Activated CD4-positive, alpha-beta T cell treated with anti-CD3 and anti-CD28 coated beads for 4 hours (primary cell): ENCODE results near the gene RNF180.
"Not testable (repeated sequence)": the region's sequence is repeated elsewhere in the genome, so short reads cannot be mapped to it uniquely, and the experiment has no call there.

ENCODE experiments used
- DNase-seq, 2 donors: peaks; one replicate each; pipeline ENCODE4 v3.0.0-alpha.2; 2020

The RNF180 gene

DNA sequence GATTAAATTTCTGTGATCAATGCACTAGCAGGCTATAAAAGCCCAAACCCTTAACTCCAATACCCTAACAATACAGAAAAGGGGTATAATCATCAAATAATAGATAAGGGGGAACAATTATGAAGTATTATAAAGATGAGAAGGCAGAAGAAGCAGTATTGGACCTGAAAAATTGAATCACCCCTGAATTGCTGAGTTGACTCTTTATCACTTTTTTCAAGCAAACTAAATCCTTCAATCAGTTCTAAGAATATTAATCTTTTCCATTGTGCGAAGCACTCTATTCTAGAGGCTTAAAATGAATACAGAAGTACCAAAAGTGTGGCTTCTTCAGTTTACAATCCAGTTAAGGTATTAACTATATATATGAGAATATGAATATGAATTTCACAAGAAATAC lies 120.7 kb downstream of the RNF180 start:
- DNase-seq, result no peak

DNA sequence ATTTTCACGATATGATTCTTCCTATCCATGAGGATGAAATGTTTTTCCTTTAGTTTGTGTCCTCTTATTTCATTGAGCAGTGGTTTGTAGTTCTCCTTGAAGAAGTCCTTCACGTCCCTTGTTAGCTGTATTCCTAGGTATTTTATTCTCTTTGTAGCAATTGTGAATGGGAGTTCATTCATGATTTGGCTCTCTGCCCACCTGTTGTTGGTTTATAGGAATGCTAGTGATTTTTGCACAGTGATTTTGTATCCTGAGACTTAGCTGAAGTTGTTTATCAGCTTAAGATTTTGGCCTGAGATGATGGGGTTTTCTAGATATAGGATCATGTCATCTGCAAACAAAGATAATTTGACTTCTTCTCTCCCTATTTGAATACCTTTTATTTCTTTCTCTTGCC lies 122.9 kb downstream of the RNF180 start:
- not testable (repeated sequence) for DNase-seq

DNA sequence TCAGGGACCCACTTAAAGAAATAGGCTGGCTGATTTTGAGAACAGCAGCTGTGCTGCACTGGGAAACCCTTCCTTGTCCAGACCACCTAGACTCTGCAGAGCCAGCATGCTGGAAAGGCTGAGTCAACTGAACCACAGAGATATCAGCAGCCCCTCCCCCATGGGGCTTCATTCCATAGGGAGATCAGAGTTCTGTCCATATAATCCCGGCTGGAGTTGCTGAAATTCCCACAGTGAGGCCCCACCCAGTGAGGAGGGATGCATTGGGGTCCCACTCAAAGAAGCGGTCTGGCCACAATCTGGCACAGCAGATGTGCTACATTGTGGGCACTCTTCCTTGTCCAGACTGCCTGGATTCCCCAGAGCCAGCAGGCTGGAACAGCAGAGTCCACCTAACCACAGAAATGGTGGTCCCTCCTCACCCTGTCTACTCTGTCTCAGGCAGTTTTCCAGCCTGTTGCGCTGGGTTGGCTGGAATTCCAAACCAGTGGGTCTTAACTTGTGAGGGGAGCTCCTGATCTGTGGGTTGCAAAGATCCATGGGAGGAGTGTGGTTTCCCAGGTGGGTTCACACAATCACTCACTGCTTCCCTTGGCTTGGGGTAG lies 127.1 kb downstream of the RNF180 start:
- no peak for DNase-seq

DNA sequence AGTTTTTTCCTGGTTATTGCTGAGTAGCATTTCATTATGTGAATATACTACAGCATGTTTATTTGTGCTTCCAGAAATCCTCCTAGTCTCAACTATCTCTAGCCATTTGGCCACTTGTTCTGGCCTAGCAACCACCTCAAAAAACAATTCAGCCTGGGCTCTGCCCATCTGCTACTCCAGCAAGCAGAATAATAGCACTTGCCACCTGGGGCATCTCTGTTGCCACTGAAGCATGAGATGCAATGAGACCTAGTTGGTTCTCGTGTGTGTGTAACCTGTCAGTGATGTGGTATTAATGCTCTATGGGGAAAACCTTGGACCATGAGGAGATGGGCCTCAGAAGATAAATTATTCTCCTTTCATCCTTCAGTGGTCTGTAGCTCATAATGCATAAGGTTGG lies 129.5 kb downstream of the RNF180 start:
- no peak for DNase-seq

DNA sequence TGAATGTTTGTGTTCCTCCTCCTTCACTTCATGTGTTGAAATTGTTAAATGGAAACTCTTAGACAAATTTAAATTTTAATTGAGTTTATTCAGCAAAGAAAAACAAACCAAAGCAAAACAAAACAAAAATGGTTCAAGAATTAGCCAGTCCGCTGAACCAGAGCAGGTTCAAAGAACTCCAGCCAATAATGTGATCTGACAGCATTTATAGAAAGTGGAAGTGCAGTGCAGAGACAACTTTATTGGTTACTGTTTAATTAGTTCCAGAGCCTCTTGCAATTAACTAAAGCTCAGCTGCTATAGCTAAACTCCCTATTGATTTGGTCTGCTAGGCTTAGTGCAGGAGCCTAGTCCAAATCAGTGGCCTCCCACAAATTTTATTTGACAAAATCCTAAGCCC lies 132.9 kb downstream of the RNF180 start:
- no peak for DNase-seq

DNA sequence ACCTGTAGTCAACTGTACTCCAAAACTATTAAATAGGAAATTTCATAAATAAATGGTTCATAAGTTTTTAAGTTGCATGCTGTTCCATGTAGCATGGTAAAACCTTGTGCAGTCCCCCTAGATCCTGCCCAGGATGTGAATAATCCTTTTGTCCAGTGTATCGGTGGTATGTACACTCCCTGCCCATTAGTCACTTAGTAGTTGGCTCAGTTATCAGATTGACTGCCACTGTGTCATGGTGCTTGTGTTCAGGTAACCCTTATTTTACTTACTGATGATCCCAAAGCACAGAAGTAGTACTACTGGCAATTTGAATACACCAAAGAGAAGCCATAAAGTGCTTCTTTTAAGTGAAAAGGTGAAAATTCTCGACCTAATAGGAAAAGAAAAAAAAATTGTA lies 134.2 kb downstream of the RNF180 start:
- no peak for DNase-seq

DNA sequence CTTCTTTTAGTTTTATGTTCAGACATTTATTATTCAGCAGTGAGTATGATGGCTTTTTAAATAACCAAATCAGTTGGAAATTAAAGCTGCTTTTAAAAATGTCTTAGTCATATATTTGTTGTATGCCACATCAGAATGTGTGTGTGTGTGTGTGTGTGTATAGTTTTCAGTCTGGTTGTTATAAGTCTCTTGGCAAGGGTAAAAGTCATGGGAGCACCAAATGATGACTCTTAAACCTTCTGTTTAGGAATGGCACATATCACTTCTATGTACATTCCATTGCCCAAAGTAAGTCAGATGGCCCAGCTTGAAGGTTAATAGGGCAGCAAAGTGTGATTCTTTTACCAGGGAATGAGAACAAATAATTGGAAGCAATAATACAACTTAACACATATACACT lies 135.9 kb downstream of the RNF180 start:
- DNase-seq, result no peak

DNA sequence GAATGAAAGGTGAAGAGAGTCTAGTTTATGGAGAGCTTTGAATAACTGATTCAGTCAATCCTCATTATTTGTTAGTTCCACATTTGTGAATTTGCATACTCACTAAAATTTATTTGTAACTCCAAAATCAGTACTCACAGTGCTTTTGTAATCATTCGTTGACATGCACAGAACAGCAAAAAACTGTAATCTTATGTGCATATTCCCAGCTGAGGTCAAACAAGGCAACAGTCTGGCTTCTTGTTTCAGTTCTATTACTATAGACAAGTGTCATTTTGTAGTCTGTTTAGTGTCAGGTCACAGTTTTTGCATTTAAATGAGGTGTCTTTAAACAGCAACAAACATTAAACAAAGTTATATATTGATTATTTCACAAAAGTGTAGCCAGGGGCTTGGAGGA lies 142.5 kb downstream of the RNF180 start:
- no peak for DNase-seq

DNA sequence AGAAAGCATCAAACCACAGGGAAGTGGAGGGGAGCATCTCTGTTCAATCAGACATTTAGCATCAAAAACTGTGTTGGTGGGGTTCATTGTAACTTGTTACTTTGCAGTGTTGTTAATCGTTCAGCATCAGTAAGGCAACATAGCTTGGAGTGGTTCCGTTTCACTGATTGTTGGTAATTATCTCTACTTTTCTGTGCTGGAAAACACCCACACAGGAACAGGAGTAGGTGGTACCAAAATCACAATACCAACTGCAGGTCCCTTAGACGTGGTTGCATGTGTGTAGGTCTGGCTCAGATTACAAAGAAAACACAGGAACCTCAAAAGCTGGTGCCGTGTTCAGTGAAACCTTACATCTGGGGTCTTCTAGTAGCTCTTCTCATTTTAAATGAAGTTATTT lies 146.8 kb downstream of the RNF180 start:
- DNase-seq, result no peak

DNA sequence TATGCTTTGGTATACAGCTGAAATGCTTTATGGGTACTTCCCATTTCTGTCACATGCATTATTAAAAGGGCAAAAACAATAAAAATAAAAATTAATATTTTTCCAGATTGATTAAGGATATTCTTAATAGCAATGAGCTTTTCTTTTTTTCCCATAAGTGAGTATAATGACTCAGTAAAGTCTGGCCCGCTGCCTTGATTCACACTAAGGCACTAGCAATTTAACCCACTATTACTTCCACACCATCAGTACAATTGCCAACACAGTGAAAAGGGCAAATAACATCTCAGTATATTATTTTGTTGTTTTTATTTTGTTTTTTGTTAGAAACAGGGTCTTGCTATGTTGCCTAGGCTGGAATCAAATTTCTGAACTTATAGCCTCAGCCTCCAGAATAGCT lies 150.1 kb downstream of the RNF180 start:
- no peak for DNase-seq

DNA sequence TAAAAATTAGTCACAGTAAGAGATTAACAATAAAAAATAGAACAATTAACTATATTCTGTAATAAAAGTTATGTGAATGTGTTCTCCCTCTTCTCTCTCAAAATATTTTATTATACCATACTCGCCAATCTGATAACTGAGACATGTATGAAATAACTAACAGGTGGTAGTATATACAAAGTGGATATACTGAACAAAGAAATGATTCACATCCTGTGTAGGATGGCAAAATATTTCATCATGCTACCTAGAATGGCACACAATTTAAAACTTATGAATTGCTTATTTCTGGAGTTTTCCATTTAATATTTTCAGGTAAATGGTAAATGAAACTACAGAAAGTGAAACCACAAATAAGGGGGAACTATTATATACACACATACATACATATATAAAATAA lies 152.5 kb downstream of the RNF180 start:
- no peak for DNase-seq

DNA sequence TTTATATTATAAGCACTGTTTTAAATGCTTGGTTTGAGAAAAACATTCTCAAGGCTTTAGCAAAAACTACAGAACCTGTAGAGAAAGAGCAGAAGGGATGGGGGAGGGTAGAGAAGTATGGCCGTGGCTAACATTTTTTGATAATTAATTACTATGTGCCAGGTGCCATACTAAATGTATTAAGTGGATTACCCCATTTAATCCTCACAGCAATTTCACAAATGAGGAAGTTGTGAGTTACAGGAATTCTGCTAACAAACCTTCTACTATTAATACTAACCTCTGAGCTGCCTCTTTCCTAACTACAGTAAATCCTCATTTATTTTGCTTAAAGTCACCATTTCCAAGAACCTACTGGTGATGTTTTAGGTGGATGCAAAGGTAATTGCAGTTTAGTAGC lies 157.9 kb downstream of the RNF180 start:
- no peak for DNase-seq

DNA sequence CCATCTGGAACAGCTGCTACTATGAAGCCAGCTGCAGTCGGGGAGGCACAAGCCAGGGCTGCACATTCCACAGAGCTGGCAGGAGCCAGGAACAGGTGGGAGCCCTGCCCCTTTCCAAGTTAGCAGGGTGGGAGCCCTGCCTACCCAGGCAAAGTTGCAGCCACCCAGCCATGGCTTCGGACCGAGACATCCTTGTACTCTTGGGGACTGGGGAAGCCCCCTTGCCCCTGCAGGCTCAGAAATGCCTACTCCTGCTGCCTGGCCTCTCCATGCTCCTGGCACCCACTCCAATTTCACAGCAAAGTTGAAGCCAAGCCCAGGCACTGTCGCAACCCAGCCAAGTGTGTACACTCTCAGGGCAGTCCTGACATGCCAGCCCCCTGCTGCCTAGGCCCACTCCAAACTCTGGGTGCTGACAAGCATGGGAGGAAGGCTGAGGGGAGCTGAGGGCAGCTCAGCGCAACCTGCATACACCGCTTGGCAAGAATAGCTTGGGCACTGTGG lies 165.1 kb downstream of the RNF180 start:
- DNase-seq, result no peak

DNA sequence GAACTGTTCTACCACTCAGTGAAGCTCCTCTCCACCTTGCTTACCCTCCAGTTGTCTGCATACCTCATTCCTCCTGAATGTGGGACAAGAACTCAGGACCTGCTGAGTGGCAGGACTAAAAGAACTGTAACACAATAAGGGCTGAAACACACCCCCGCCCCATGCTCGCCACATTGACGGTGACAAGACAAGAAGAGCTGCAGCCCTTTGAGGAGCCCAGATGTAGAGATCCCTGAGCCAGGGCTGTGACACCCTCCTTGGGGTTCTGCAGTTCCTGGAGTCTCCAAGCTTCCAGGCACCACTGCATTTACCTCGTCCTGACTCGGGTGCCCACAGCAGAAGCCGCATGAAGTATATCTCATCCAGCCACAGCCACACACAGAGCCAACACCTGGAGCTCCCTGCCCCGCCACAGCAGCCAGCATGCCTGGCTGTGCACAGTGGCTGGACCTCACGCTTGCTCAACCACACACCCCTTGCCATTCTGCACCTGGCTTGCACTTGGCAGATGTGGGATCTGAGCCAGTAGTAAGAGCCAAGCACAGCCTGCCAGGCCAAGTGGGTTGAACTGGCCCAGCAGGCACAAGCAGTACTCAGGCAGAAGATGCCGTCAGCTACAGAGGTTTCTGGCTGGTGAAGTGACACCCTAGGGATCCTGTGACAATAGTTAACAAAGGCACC lies 166.1 kb downstream of the RNF180 start:
- no peak for DNase-seq

DNA sequence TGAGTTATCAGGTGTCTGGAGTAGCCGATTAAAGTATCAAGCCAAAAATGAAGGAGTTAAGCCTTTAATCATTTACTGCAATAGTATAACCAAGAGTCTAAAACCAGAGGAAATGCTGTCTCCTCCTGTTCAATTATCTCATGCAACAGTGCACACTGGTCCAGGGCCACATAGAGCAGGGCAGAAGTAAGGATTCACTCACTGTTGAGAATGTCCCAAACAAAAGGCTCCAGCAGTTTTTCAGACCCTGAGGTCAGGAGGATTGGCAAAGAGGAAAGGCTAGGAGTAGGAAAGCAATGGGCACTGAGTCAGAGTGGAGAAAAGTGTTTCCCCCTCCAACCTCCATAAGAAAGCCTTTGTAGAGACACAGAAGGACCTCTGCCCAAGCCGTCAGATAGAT lies 168.2 kb downstream of the RNF180 start:
- no peak for DNase-seq

DNA sequence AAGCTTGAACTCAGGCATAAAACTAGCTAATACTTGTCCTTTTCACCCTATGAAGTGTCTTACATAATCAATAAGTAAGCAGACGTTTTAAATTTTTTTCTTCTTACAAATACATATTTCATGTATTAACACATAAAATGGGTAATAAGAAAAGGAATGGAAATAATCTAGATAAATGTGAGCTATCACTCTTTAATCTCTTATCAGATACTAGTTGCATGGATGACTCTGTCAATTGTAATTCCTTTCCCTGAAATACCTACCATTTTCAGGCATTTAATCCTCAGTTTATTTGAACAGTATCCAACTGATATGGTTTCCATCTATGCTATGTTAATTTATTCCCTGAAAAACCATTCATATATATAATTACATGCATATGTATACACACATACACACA lies 174.1 kb downstream of the RNF180 start:
- DNase-seq, result no peak

DNA sequence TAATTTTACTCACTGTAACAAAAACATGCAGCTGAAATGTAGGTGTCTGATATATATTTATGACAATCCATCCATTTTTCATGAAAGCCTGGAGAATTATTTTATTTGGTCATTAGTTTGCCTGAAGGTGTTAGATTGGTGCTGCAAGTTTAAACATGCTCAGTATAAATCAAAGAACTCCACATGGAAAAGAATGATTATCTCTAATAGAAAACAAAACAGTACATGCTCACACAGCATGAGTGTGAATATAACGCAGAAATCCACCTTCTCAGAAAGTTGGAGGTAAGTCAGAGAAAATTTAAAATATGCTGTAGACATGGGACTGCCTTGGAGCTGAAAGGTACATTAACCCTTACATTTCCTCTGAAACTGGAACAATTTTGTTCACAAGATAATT lies 174.7 kb downstream of the RNF180 start:
- DNase-seq, result no peak

DNA sequence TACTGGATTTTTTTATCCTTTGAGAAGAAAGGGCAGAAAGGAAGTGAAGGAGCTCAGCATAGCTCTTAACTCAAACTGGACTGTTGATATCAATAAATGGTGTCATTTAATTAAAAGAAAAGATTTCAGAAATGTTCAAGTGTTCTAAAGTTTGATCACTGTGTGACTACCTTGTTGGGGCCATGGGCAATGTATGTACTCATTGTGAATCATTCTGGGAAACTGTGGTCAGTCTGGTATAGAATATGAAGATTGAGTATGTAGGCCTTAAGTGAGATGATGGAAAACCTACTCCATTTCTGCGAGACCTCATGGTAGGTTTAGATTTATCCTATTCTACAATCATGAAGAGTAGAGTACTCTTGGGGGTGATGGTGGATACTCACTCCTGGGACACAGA lies 175.7 kb downstream of the RNF180 start:
- no peak for DNase-seq

DNA sequence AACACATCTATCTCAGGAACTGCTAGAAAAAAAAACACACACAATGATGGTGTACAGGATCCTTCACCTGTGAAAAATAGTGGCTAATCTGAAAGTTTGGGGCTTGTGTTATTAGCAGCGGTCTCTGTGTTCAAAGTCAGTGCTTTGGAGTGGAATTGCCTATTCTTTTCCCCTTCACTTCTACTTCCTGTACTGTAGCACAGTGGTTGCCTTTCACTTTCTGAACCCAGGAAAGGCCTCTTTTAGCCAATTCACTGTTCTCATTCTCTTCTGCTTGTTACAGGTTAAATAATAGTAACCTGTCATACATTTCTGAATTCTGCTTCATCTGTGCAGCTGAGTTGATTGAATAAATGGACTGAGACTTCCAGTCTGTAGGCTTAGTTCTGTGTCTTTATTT lies 178.9 kb downstream of the RNF180 start:
- no peak for DNase-seq

DNA sequence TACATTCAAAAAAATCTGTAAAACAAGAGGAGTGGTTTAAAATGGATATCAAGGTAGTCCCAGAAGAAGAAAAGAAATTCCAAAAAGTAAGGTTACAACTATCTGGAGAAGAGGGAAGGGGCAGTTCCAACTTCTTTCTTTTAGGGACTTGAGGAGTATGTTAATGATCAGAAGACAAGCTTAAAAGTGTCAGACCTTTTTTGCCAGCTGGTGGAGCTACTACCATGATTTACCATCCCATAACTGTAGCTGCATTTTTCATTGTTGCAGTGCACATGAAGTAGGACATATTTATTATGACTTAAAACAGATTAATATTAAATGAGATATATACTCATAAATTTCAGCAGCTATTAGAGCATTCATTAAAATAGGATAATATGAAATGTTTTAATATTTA lies 181.7 kb downstream of the RNF180 start:
- no peak for DNase-seq

DNA sequence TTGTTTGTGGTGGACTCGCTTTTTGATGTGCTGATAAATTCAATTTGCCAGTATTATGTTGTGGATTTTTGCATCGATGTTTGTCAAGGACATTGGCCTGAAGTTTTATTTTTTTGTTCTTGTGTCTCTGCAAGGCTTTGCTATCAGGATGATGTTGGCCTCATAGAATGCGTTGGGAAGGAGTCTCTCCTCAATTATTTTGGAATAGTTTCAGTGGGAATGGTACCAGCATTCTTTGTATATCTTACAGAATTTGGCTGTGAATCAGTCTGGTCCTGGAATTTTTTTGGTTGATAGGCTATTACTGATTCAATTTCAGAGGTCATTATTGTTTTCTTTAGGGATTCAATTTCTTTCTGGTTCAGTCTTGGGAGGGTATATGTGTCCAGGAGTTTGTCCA lies 198.8 kb downstream of the RNF180 start:
- DNase-seq, result no peak

DNA sequence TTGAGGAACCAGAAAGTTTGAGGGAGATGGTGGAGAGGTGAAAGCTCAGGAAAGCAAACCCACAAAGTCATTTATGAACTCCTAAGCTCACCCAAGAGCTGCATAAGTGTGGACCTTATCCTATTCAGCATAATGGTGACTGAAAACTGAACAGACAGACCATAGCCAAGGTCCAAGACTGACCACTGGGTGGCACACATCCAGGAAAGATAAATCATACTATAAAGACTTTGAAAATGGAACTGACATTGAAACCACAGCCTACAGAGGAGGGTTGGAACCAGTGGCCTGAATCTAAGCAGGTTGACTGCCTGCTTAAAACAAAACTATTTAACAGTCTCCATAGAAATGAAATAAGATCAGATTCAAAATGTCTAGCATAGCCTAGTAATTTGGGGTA lies 219.1 kb downstream of the RNF180 start:
- DNase-seq, result no peak

DNA sequence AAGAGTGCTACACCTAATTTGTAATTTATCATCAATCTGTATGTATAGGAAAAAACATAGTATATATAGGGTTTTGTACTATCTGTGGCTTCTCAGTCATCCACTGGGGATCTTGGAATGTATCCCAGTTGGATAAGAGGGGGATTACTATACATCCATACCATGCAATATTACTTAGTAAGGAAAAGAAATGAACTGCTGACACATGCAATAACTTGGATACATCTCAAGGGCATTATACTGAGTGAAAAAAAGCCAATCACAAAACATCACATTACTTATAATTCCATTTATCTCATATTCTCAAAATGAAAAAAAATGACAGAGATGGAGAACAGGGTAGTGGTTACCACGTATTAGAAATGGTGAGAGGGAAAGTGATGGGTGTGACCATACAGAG lies 231.9 kb downstream of the RNF180 start:
- no peak for DNase-seq

DNA sequence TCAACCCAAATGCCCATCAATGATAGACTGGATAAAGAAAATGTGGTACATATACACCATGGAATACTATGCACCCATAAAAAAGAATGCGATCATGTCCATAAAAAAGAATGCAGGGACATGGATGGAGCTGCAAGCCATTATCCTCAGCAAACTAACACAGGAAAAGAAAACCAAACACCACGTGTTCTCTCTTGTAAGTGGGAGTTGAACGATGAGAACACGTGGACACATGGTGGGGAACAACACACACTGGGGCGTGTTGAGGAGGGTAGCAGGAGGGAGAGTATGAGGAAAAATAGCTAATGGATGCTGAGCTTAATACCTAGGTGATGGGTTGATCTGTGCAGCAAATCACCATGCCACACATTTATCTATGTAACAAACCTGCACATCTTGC lies 233.1 kb downstream of the RNF180 start:
- not testable (repeated sequence) for DNase-seq
